Stimulated activated CD4-positive, alpha-beta T cell treated with anti-CD3 and anti-CD28 coated beads, TNF-alpha, amount 100 ng/mL, for 1 hour (primary cell): ENCODE results near the gene DSC1.

ENCODE experiments used
- DNase-seq, 3 donors: peaks; one replicate each; pipeline ENCODE4 v3.0.0-alpha.2; 2020; ENCODE audit warnings: low read depth in 3 of 3, low spot score in 1 of 3

Gene DSC1, protein sequence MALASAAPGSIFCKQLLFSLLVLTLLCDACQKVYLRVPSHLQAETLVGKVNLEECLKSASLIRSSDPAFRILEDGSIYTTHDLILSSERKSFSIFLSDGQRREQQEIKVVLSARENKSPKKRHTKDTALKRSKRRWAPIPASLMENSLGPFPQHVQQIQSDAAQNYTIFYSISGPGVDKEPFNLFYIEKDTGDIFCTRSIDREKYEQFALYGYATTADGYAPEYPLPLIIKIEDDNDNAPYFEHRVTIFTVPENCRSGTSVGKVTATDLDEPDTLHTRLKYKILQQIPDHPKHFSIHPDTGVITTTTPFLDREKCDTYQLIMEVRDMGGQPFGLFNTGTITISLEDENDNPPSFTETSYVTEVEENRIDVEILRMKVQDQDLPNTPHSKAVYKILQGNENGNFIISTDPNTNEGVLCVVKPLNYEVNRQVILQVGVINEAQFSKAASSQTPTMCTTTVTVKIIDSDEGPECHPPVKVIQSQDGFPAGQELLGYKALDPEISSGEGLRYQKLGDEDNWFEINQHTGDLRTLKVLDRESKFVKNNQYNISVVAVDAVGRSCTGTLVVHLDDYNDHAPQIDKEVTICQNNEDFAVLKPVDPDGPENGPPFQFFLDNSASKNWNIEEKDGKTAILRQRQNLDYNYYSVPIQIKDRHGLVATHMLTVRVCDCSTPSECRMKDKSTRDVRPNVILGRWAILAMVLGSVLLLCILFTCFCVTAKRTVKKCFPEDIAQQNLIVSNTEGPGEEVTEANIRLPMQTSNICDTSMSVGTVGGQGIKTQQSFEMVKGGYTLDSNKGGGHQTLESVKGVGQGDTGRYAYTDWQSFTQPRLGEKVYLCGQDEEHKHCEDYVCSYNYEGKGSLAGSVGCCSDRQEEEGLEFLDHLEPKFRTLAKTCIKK

DNA sequence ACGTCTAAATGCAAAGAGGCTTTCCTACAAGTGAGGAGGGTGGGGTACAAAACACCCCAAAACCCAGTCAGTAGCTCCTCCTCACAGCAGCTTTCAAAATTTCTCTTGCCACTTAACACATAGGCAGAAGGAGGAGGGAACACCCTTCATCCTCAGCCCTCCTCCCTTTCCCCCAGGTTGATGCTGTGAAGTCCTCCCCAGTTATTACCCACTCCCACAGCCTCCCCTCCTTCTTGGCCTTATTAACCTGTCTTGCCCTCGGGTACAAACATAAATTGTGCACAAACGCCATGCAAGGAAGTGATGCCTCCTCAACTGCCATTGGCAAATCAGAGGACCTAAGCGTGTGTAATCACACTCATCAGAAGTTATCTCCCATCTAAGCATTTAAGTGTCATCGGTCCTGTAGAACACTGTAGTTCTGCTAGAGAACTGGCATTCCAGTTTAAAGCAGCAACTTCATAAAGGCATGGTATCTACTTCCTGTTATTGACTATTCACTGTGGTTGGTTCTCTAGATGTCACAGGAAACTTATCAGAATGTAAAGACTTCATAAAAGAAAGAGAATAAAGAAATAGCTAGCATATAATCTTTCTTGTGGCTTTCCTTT is at the start of gene DSC1:
Gene DSC1, minus strand, starts transcription at position 32 of the 611 bp plus-strand sequence. CDS start 262 bp downstream, outside the sequence.
- no peak for DNase-seq

DNA sequence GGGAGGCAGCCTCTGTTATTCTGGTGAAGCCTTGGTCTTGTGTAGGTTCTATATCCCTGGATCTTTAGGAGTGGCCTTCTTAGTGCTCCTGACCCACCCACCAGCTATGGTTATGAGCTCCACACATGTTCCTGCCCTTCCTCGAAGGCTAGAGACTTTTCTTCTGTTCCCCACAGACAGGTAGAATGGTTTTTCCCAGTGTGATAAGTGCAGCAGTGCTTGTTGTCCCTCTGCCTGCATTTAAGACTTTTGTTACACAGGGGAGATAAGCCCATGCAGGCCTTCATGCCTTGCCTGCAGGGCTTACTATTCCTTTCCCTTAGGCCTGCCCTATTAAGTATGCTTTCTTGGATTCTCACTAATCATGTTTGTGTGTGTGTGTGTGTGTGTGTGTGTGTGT is 48.4 kb upstream of the DSC1 start:
- no peak for DNase-seq

DNA sequence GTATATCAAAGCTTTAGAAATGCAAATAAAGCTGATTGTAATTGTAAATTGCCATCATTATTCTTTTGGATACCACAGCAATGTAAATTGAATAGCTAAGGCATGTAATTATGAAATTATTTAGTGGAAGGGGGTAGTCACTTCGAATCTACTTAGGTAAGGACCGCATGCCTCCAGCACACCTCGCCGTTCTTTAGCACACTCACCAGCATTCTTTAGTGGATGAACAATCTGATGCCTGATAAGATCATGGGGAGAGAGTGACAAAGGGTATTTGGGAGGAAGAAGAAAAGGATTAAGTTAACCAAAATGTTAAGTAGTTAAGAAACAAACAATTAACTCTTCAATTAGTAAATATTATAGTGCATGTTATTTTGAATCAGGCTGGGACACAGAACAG is 46.4 kb upstream of the DSC1 start:
- no peak for DNase-seq

DNA sequence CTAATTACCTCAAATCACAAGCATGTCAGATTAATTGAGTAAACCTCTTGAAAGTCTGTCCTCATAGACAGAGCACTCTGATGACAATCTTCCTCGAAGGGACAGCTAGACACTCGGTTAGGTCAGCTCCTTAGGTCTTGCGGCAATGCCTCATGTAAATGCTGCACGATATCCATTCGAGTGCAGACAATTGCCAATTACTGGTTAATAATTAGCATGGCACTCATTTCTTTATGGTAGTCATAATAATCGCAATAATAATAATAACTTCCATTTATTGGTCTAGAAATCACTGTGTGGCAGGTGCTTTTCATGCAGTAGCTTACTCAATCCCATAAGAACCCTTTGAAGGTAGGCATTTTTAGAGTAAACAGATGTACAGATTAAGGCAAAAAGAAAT is 44.7 kb upstream of the DSC1 start:
- DNase-seq: no peak

DNA sequence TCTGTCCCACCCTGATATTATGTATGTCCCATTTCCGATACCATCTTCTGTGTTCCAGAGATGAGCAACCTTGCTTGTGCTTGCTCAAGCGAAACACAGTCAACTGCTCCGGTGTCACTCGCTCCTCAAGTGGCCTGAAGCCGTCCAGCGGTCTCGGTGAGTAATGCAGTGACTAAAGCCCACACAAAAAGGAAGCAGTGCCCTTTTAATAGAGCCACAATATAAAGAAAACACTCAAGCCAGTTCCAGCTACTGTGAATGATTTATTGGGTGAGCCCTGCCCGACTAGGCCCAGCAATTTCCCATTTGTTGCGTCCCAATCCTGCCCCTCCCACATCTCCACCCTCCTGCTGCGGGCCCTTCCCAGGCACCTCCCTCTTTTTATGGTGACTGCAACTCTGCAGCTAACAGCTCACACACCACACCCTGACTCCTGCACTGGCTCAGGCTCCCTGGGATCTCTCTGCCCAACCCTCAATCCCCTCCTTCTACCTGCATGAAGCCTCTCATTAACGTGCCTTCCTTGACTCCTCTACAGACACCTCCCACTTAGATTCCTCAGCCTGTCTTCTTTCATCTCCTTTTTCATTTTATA is 44.2 kb upstream of the DSC1 start:
- DNase-seq: no peak

DNA sequence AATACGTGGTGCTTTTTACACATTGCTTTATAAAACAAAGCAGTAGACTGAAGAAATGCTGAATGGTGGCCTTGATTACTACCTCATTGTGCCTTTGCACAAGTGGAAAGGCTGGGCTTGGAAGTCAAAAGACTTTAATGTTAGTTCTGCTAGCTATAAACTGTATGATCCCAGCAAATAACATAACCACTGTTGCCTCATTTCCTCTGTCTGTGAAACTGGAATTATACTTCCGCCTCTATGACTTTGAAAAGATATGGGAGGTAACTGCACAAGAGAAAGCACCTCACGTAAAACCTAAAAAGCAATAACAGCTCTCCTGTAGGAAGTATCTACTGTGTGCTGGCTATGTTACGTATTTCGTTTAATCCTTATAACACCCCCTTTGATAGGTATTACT is 43.4 kb upstream of the DSC1 start:
- no peak for DNase-seq

DNA sequence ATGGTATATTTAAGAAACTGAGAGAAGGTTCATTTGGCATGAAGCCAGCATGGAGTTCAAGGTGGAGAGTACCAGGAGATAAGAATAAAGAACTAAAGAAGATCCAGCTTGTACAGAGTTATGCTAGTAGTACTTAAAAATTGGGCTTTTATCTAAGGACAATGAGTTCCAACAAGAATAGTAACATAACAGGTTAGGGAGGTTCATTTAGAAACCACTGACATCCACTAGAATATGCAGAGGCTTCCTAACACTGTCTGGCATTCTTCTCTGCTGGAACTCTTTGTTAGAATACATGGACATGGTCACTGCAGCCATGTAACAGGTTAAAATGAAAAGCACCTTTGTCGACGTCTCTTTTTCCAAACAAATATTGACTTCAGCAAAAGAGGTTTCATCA is 42.6 kb upstream of the DSC1 start:
- no peak for DNase-seq

DNA sequence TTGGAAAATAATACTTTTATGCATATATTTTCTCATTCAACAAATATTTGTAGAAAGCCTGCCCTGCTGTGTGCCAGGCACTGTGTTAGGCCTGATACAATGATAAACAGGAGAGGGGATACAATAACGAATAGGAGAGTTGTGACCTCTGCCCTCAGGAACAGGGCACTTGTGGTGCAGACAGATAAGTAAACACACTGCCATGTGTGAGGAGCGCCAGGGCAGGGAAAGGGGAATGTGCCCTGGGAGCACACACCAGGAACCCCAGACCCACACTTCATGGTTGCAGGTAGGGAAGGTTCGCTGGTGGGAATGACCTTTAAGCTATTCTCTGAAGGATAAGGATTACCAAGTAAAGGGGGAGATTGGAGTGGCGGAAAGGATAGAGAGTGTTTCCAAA is 42.2 kb upstream of the DSC1 start:
- DNase-seq: no peak

DNA sequence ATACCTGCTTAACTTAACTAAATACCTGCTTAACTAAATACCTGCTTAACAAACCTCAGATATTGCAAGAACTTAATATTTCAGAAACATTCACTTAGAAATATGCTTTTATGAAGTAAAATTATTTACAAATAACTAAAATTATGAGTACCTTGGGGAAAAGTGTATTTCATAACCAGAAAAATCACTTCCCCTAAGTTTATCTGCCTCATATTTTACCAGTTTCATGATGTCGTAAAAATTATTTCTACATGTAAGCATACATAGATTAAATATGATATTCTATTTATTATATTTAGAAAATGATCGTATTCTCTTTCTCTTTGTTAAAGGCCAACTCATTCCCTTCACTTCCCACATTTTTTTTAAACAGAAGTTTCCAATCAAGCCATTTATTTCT is 41.5 kb upstream of the DSC1 start:
- DNase-seq: no peak

DNA sequence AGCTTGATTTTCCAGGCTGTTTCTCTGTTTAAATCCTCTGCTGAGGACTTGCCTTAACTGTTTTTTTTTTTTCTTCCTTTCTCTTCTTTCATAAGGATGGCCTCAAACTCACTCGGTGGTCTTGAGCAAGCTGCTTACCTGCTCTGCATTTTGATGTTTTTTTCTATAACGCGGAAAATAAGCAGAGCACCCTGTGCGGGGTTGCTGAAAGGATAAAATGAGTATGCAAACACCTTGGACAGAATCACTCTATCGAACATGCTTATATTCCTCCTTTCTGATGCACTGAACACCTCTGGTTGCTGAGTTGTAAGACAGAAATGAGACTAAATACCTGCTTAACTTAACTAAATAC is 41.1 kb upstream of the DSC1 start:
- DNase-seq: no peak

DNA sequence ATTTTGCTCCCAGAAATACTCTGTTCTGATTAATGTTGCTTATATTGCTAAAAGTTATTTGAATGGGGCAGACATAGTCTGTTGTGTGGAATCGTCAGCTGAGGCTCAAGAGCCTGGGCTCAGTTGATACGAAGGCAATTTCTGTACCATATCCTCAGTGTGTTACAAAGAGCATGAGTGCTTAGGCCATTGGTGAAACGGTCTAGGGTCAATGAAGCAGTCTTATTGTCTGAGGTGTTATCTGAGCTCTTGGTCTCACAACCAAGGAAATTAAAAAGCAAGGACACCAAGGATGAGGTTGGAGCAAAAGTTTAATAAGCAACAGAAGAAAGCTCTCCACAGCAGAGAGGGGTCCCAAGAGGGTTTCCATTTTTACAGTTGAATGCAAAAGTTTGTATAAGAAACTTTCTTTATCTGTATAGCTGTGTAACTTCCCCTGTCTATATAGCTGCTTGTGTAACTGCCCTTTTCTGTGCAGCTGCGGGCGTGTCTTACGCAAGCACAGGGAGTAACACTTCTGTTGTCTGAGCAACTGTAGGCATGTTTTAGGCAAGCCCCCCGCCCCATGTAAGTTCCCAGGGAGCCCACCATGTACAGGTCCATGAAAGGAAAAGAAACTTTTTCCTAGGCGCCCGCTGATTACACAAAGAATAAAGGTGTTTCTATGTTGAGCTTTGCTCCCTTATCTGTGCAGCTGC is 40.6 kb upstream of the DSC1 start:
- no peak for DNase-seq

DNA sequence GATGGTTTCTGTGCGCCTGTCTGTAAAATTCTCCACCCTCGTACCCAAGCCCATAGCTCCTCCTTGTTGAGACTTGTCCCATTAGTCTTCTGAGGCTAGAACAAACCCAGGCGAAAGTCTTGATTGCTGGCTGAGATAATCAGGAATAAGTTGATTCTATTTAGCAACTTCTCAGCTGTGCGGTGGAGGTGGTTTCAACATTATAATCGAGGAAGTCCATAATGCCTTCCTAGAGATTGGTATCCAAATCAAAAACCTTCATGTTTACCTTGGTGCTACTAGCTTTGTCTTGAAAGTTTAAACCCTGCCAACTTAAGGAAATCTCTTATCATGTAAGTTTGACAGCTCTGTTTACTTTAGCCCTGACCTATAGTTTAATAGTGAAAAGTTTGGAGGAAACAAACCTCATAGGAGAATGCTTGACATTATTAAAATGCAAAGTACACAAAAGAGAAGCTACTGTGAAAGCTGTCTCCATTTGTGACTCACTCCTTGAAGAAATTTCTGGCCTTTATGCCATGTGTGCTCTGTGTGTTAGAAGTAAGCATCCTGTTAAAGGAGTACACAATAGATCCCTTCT is 36.6 kb upstream of the DSC1 start:
- DNase-seq: no peak

DNA sequence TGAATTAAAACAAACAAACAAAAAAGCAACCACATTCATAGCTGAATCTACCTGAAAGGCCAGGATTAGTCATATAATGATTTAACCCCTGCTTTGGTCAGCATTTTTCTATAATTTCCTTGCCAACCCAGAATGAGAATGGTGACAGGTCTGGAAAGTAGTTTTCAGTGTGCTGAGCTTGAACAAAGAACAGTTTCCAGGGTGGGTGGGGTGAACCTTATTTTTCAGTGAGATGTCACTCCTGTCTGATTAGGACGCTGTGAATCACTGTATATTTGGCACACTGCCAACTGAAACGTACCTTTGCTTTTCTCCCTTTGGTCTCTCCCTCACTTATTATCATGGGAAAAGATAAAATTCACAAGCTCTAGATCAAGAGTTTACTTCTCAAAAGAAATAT is 35.0 kb upstream of the DSC1 start:
- DNase-seq: no peak

DNA sequence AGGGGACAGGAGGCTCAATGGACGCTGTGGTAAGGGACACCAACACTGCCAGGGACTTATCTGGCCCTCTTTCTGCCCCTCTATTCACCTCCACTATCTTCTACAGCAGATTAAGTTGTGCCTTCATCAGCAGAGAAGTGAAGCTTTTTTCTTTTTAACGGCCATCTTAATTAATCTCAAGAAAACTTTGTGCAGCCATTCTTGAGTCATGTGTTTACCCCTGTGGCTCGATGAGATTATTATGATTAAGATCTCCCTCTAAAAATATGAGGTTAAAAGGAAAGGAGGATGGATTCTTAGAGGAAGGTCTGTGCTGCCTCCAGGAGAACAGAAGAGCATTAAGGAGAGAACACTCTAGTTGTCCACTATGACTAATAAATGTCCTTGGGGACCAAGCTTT is 32.4 kb upstream of the DSC1 start:
- DNase-seq: no peak

DNA sequence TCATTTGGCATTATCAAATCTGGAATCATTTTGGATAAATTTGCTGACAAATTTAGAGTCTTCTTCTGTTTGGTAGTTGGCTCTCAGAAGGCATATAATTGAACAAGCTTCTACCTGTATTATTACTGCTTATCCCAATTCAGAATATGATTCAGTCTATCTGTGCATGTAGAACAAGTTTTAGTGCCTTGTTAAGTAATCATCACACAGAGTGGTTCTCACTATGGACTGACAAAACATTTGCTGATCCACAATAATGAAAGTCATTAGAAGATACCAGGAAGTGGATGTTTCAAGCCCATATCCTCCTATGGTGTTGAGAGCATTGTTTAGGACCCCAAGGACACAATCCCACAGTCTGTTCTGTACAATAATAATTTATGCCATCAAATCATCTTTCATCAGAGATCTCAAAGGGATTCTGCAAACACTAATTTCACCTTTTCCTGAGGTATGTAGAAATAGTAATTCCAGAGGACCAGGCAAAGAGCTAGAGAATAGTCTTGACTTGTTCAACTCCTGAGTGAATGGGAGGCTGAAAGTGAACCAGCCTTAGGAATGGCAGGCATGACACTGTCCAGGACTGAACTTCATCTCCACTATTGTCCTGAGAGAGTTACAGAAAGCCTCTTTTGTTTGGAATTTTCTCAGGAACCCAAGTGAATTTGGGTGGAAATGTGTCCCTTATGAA is 29.6 kb upstream of the DSC1 start:
- no peak for DNase-seq

DNA sequence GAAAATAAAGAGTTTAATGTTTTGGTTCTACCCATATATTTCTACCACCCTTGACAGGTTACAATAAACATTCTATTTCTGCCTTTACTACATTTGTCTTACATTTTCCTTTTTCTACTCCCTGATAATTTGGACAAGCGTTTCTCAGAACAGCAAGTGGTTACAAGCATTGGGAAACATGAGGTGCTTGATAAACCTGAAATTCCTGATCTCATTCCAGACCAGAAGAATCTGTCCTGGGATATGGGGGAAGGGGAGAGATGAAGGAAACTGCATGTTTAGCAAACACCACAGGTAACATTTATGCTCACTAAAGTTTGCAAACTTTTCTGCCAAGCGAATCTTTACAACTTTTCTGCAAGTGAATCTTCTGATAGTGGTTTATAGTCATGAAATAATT is 28.3 kb upstream of the DSC1 start:
- no peak for DNase-seq

DNA sequence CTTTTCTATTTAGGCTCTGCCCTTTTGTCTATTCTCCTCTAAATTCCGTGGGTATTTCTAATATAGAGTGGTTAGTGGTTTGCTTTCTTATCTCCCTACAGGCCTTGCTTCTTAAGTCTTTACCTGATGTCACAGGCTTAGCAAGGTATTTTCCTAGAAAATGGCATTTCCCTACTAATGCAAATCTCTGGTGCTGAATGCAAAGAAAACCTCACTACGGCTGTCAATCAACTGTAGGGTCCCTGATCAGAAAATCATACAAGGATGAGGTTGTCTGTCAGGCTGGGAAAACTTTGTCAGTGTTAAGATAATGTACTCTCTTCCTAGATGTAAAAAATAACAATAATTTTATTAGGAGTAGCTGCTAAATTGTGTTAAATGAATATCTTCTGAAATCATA is 27.1 kb upstream of the DSC1 start:
- DNase-seq: no peak

DNA sequence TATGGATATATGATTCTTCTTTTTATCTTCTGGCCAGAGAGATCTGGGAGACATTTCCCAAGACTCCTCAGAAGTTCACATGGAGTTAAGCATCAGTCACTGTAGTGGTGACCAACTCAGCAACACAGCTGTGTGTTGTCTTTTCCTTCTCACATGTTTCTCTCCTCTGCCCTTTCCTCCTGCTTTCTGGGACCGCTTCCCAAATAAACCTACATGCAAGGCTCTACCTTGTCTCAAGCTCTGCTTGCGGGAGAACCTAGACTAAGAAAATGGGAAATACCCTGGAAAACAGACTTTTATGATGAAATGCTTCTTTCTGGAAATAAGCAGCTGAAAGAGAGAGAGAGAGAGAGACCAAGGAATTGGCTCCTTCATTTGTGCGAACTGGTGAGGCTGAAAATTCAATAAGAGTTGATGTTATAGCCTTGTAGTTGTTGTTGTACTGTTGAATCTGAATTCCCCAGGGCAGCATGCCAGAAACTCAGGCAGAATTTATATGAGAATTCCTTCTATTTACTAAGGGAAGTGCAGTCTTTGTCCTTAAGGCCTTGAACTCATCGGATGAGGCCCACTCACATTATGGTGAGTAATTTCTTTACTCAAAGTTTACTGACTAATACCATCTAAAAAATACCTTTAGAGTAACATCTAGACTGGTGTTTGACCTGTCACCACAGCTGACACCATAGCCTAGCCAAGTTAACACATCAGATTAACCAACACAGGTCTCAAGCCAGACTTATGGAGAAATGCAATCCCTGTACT is 22.7 kb upstream of the DSC1 start:
- DNase-seq: no peak

DNA sequence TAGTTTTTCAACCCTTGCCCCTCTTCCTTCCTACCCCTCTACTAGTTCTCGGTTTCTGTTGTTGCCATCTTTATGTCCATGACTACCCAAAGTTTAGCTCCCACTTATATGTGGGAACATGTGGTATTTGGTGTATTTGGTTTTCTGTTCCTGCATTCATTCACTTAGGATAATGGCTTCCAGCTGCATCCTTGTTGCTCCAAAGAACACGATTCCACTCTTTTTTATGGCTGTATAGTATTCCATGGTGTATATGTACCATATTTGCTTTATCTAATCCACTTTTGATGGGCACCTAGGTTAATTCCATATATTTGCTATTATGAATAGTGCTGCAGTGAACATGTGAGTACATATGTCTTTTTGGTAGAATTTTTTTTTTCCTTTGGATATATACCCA is 20.6 kb upstream of the DSC1 start:
- no peak for DNase-seq
